ENCODE measurements around the gene TBL3. TPM values are rescaled to one million over a fixed set of nuclear protein-coding genes. Genes with fewer than 3 reads are reported as not detected.

TBL3 gene
- total and polyA plus RNA-seq, 11 donors: 19.3 to 68.7 (median 22.0) TPM

GRCh38 chr16:1985466-1986150 is 13.8 kb downstream of the TBL3 start:
- H3K36me3 ChIP-seq: peaks cover 0 to 20% (median 13%) of the 10 kb centered on the region in 9 donors
- intact Hi-C loops (cut with DNase I): loop anchor here in 1 of 10 donors (2.0 kb wide), 1 partner anchor 23 kb away; the partner anchor contains the start of gene ZNF598
- H3K27me3 ChIP-seq: peaks cover 11 to 49% (median 28%) of the 10 kb centered on the region in 9 donors
- DNase-seq (no peak), ATAC-seq (no peak)
- TF ChIP-seq, protein P1, sequence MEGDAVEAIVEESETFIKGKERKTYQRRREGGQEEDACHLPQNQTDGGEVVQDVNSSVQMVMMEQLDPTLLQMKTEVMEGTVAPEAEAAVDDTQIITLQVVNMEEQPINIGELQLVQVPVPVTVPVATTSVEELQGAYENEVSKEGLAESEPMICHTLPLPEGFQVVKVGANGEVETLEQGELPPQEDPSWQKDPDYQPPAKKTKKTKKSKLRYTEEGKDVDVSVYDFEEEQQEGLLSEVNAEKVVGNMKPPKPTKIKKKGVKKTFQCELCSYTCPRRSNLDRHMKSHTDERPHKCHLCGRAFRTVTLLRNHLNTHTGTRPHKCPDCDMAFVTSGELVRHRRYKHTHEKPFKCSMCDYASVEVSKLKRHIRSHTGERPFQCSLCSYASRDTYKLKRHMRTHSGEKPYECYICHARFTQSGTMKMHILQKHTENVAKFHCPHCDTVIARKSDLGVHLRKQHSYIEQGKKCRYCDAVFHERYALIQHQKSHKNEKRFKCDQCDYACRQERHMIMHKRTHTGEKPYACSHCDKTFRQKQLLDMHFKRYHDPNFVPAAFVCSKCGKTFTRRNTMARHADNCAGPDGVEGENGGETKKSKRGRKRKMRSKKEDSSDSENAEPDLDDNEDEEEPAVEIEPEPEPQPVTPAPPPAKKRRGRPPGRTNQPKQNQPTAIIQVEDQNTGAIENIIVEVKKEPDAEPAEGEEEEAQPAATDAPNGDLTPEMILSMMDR (IDR thresholded peaks at IDR 0.05): no peak
- no peak for TF ChIP-seq POLR2A (IDR thresholded peaks at IDR 0.05)
- peaks cover 3 to 39% (median 17%) of the 10 kb centered on the region in 12 donors for H3K4me1 ChIP-seq
- no peaks in the 10 kb centered on the region for H3K9me3 ChIP-seq
- peak overlapping the region in 1 of 12 donors; percentile 98 for H3K4me3 ChIP-seq
- WGBS, 4 donors: 90 to 96% (median 95%) methylated on average over 6 to 14 of the region's 14 CpGs
- no peak overlapping the region for H3K27ac ChIP-seq

- WGBS, 4 donors: 84 to 94% (median 90%) methylated on average over 10 of the region's 10 CpGs
- ATAC-seq (no peak), DNase-seq (no peak)
- Histone ChIP-seq H3K9me3 (no peaks in the 10 kb centered on the region), H3K4me3 (no peak overlapping the region), H3K4me1 (peaks cover 8 to 52% (median 31%) of the 10 kb centered on the region in 12 donors), H3K36me3 (peaks cover 0 to 20% (median 13%) of the 10 kb centered on the region in 9 donors), H3K27ac (no peak overlapping the region), H3K27me3 (peaks cover 11 to 46% (median 31%) of the 10 kb centered on the region in 9 donors)
- TF ChIP-seq, protein P1 (IDR thresholded peaks at IDR 0.05): no peak
- TF ChIP-seq POLR2A (IDR thresholded peaks at IDR 0.05): no peak
- intact Hi-C loops (cut with DNase I): no loop called here
Observed at GRCh38 chr16:1987198-1987597, 15.3 kb downstream of the TBL3 start.

DNA sequence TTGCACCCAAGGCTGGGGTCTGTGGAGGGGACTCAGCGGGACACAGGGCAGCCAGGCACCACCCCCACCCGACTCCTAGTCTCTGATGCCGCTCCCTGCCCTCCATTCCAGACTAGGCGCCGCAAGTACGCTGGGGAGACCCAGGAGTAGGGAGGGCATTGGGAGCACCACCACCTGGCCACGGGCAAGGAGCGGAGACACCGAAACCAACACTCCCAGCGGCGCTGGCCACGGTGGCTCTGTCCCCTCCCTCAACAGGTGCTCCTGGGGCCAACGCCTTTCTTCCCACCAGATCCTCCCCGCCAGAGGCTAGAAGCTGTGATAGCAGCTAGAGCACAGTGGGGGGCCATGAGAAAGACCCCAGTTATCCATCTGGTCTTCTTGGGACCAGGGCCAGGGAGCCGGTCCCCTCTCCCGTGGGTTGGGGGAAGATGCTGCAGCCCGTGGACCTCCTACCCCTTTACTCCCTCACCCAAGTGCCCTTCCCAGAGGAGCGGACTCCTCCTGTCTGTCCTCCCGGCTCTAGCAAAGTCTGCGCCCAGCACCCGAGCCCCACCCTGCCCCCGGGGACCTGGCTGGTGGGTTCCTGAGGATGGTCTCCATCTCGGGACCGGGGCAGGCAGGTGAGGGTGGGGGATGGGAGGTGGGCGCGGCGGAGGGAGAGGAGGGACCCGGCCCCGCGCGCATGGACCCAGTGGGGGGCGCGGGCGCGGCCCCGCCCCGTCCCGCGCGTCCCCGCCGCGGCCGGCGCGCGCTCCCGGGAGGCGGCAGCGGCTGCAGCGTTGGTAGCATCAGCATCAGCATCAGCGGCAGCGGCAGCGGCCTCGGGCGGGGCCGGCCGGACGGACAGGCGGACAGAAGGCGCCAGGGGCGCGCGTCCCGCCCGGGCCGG is 17.6 kb downstream of the TBL3 start, which contains the start of gene SYNGR3:
Gene SYNGR3 (plus strand): TSS at position 762 of the 892 bp plus-strand sequence. CDS start 133 bp downstream, outside the sequence.
- DNase-seq: no peak
- TF ChIP-seq, protein P1 (IDR thresholded peaks at IDR 0.05): no peak
- TF ChIP-seq POLR2A (IDR thresholded peaks at IDR 0.05): no peak
- no peak for ATAC-seq
- peaks cover 11 to 39% (median 30%) of the 10 kb centered on the region in 9 donors for H3K27me3 ChIP-seq
- H3K36me3 ChIP-seq: peaks cover 0 to 20% (median 13%) of the 10 kb centered on the region in 9 donors
- H3K4me1 ChIP-seq: peaks cover 8 to 47% (median 27%) of the 10 kb centered on the region in 12 donors
- no peak within 1 kb of the TSS for H3K27ac ChIP-seq
- intact Hi-C loops (cut with DNase I): loop anchor here in 1 of 10 donors (10.0 kb wide), 1 partner anchor 125 kb away; no protein-coding TSS in a partner anchor
- H3K9me3 ChIP-seq: no peaks in the 10 kb centered on the region
- 5 to 21% (median 10%) methylated on average over 15 to 67 of the region's 67 CpGs for WGBS, 4 donors
- H3K4me3 ChIP-seq: peak within 1 kb of the TSS in 7 of 12 donors; percentile 13 to 59 (median 30)

GRCh38 chr16:1990101-1990350 is 18.2 kb downstream of the TBL3 start:
- intact Hi-C loops (cut with DNase I): loop anchor here in 1 of 10 donors (10.0 kb wide), 1 partner anchor 125 kb away; no protein-coding TSS in a partner anchor

More at GRCh38 chr16:1990101-1990350, 18.2 kb downstream of the TBL3 start:
- Histone ChIP-seq H3K27me3 (peaks cover 11 to 39% (median 30%) of the 10 kb centered on the region in 9 donors), H3K9me3 (no peaks in the 10 kb centered on the region), H3K27ac (no peak overlapping the region), H3K36me3 (peaks cover 0 to 20% (median 13%) of the 10 kb centered on the region in 9 donors), H3K4me3 (peak overlapping the region in 5 of 12 donors; percentile 28 to 59 (median 30)), H3K4me1 (peaks cover 6 to 41% (median 22%) of the 10 kb centered on the region in 12 donors)
- DNase-seq (no peak), ATAC-seq (no peak)
- no peak for TF ChIP-seq POLR2A (IDR thresholded peaks at IDR 0.05)
- TF ChIP-seq, protein P1 (IDR thresholded peaks at IDR 0.05): no peak
- 0 to 2% (median 1%) methylated on average over 3 to 25 of the region's 25 CpGs for WGBS, 4 donors

All from heart left ventricle (tissue), 16 donors.